Activated T-cell treated with anti-CD3 and anti-CD28 coated beads, Interleukin-2, amount 50 U/mL, for 4 hours (primary cell): ENCODE data around the gene SLC16A4. TPM values are rescaled to one million over a fixed set of nuclear protein-coding genes. Genes with fewer than 3 reads are reported as not detected.
A peak's percentile ranks its signal among the peaks of the same experiment; 100 is the strongest.

Experiments
- ATAC-seq, 2 donors: fragments of 200-7000 bp; cut with Tn5 transposase; one replicate each; pipeline ENCODE4 v1.10.0; 2021
- DNase-seq: peaks from one replicate; pipeline ENCODE4 v3.0.0-alpha.2; 2020
- H3K27me3 Mint-ChIP-seq: one replicate; pipeline ENCODE4 v1.8.0; 2021; ENCODE audit warnings: low read depth, mixed read lengths
- H3K36me3 Mint-ChIP-seq: one replicate; pipeline ENCODE4 v1.8.0; 2022; ENCODE audit warnings: mixed read lengths; ENCODE audit not compliant: insufficient read depth
- H3K4me1 Mint-ChIP-seq: one replicate; pipeline ENCODE4 v1.8.0; 2021; ENCODE audit warnings: low read depth, mixed read lengths
- H3K4me3 Mint-ChIP-seq: one replicate; pipeline ENCODE4 v1.8.0; 2021; ENCODE audit warnings: mild to moderate bottlenecking, moderate library complexity, mixed read lengths
- H3K9me3 Mint-ChIP-seq: one replicate; pipeline ENCODE4 v1.8.0; 2021; ENCODE audit warnings: mixed read lengths
- total RNA-seq, 3 donors: library from RNA; stranded (reverse); gene quantifications; one replicate each; pipeline ENCODE4 v1.2.1, GENCODE V29; 2021

SLC16A4 gene
- total RNA-seq, 3 donors from 2014 or later: 0.11 to 0.40 (median 0.28) TPM

DNA sequence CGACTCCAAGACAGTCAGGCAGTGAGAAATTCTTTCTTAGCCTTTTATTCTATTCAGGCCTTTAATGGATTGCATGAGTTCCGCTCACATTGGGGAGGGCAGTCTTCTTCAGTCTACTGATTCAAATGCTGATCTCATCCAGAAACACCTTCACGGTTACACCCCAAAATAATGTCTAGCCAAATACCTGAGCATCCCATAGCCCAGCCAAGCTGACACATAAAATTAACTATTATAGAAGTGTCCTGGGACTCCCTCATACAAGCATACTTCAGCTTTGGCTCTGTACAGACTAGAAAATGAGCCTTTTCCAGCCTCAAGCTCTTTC, 3.6 kb upstream of the SLC16A4 start:
- Mint-ChIP-seq H3K4me1 (no peaks in the 10 kb centered on the region), H3K27me3 (no peaks in the 10 kb centered on the region), H3K36me3 (peaks cover 20% of the 10 kb centered on the region), H3K9me3 (no peaks in the 10 kb centered on the region), H3K4me3 (no peak overlapping the region)
- DNase-seq (no peak), ATAC-seq (no peak)

GRCh38 chr1:110393691-110394492, 3.1 kb upstream of the SLC16A4 start:
- H3K36me3 Mint-ChIP-seq: peaks cover 20% of the 10 kb centered on the region
- DNase-seq: no peak
- ATAC-seq: no peak
- H3K4me1 Mint-ChIP-seq: no peaks in the 10 kb centered on the region
- no peaks in the 10 kb centered on the region for H3K9me3 Mint-ChIP-seq
- no peaks in the 10 kb centered on the region for H3K27me3 Mint-ChIP-seq
- H3K4me3 Mint-ChIP-seq: no peak overlapping the region

GRCh38 chr1:110393286-110393685, 2.5 kb upstream of the SLC16A4 start:
- Mint-ChIP-seq H3K27me3 (no peaks in the 10 kb centered on the region), H3K4me1 (no peaks in the 10 kb centered on the region), H3K4me3 (no peak overlapping the region), H3K9me3 (no peaks in the 10 kb centered on the region), H3K36me3 (peaks cover 19% of the 10 kb centered on the region)
- DNase-seq (no peak), ATAC-seq (no peak)

GRCh38 chr1:110390096-110390495, 730 bp downstream of the SLC16A4 start:
- peaks cover 7% of the 10 kb centered on the region for H3K4me1 Mint-ChIP-seq
- no peaks in the 10 kb centered on the region for H3K27me3 Mint-ChIP-seq
- no peak overlapping the region for H3K4me3 Mint-ChIP-seq
- DNase-seq (no peak), ATAC-seq (no peak)
- H3K9me3 Mint-ChIP-seq: no peaks in the 10 kb centered on the region
- peaks cover 9% of the 10 kb centered on the region for H3K36me3 Mint-ChIP-seq

DNA sequence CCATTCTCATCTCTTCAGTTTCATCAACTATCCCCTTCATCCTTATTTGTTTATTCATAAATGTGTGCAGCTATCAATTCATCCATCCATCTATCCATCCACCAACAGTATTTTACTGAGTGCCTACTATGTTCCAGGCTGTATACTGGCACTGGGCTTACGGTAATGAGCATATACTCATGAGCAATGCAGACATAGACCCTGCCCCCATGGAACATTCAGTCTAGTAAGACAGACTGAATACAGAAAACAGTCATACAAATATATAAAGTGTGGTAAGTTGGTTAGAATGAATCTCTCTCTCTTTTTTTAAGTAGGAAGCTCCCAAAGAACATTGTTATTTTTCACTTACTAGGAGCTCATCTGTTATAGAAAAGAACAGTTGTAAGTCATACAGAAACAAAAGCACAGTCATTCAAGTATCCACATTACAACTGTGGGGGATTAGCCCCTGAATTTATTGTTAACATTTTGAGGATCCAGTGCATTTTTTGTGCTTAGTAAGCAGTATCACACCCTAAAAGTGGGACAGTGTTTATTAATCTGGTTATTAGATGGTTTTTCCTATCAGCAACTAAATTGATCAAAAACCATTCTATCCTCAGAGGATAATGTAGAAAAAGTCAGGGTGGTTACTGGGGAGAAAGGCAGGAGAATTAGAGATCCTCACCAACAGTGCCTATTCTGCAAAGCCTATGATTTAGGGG, 3.6 kb downstream of the SLC16A4 start:
- ATAC-seq (peak; percentile 72 to 80), DNase-seq (no peak)
- Mint-ChIP-seq H3K27me3 (no peaks in the 10 kb centered on the region), H3K4me1 (peaks cover 26% of the 10 kb centered on the region), H3K36me3 (peaks cover 2% of the 10 kb centered on the region), H3K4me3 (no peak overlapping the region), H3K9me3 (no peaks in the 10 kb centered on the region)

DNA sequence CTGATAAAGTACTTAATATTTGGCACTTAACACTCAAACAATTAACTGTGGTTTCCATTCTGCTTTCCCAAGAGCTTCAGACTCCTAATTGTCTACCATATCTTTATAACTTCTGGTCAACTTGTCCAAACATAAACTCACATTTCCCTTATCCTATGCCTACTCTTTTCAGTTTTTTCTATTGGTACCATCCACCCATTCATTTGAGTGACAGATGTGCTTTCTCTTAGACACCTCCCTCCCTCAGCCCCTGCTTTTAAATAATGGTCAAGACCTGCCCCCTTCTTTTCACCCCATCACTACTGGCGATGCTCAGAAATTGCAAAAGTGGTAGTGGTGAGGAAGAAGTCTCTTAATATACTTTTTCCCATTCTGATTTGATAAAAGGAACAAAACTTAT, 5.5 kb downstream of the SLC16A4 start:
- peaks cover 2% of the 10 kb centered on the region for H3K36me3 Mint-ChIP-seq
- H3K27me3 Mint-ChIP-seq: no peaks in the 10 kb centered on the region
- DNase-seq: no peak
- peaks cover 26% of the 10 kb centered on the region for H3K4me1 Mint-ChIP-seq
- no peaks in the 10 kb centered on the region for H3K9me3 Mint-ChIP-seq
- ATAC-seq: no peak
- H3K4me3 Mint-ChIP-seq: no peak overlapping the region

- Mint-ChIP-seq H3K27me3 (no peaks in the 10 kb centered on the region), H3K4me1 (peaks cover 26% of the 10 kb centered on the region), H3K36me3 (peaks cover 6% of the 10 kb centered on the region), H3K4me3 (no peak overlapping the region), H3K9me3 (no peaks in the 10 kb centered on the region)
- no peak for DNase-seq
- ATAC-seq: no peak
Measured at GRCh38 chr1:110384581-110385321, 6.1 kb downstream of the SLC16A4 start.

GRCh38 chr1:110383251-110383990, 7.4 kb downstream of the SLC16A4 start:
- H3K9me3 Mint-ChIP-seq: no peaks in the 10 kb centered on the region
- ATAC-seq (no peak), DNase-seq (no peak)
- no peaks in the 10 kb centered on the region for H3K27me3 Mint-ChIP-seq
- peaks cover 26% of the 10 kb centered on the region for H3K4me1 Mint-ChIP-seq
- peaks cover 13% of the 10 kb centered on the region for H3K36me3 Mint-ChIP-seq
- H3K4me3 Mint-ChIP-seq: peak overlapping the region; percentile 22

DNA sequence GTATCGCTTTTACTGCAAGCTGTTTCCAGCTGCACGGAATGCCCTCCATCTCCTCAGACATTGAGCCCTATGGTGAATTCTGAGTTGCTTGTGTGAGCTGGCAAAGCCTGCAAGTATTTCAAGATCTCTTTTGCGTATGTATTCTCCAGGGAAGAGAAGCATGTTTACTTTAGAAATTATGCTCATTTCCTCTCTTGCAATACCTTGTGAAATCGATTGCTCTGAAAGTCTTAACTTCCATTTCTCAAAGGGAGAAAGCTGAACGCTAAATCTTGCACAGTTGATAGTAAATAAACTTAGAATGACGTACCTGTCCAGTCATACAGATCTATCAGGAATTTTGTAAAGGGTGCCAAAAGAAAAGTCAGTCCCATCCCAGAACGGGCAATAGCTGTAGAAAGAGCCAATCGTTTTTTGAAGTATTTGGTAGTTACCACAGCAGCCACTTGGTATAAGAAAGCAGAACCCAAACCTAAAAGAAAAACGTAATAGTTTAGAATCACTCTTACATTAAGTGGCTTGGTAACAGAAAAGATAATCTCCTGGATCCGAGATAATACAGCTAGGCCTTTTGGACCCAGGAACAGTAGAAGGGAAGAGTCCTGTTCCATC, 10.0 kb downstream of the SLC16A4 start:
- no peak overlapping the region for H3K4me3 Mint-ChIP-seq
- H3K27me3 Mint-ChIP-seq: no peaks in the 10 kb centered on the region
- H3K9me3 Mint-ChIP-seq: no peaks in the 10 kb centered on the region
- ATAC-seq: no peak
- peaks cover 23% of the 10 kb centered on the region for H3K4me1 Mint-ChIP-seq
- DNase-seq: no peak
- H3K36me3 Mint-ChIP-seq: peaks cover 21% of the 10 kb centered on the region

DNA sequence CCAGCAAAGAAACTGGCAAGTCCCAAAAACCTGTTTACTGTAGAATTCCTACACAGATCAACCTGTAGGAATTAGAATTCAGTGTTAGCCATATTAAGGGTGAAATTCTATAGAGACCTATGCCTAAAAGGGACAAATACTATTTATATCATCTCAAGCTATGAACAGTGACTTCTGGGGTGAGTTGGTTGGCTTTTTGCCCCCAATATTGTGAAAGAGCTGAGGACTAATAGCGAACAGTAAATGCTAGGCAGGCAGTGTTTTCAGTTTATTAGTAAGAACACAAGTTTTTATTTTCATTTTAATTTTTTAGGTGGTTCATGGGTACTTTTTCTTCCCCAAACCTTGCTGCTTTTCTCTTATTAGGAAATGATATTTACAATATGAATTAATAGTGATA, 15.3 kb downstream of the SLC16A4 start:
- Mint-ChIP-seq H3K9me3 (no peaks in the 10 kb centered on the region), H3K4me1 (peaks cover 8% of the 10 kb centered on the region), H3K36me3 (peaks cover 26% of the 10 kb centered on the region), H3K4me3 (no peak overlapping the region), H3K27me3 (no peaks in the 10 kb centered on the region)
- no peak for ATAC-seq
- no peak for DNase-seq

- DNase-seq: no peak
- no peak overlapping the region for H3K4me3 Mint-ChIP-seq
- peak; percentile 100 for ATAC-seq
- peaks cover 12% of the 10 kb centered on the region for H3K4me1 Mint-ChIP-seq
- no peaks in the 10 kb centered on the region for H3K9me3 Mint-ChIP-seq
- H3K36me3 Mint-ChIP-seq: peaks cover 8% of the 10 kb centered on the region
- H3K27me3 Mint-ChIP-seq: no peaks in the 10 kb centered on the region
Measured at GRCh38 chr1:110370827-110371226, 20.0 kb downstream of the SLC16A4 start.

- ATAC-seq: no peak
- Mint-ChIP-seq H3K36me3 (peaks cover 12% of the 10 kb centered on the region), H3K9me3 (no peaks in the 10 kb centered on the region), H3K4me3 (no peak overlapping the region), H3K4me1 (no peaks in the 10 kb centered on the region), H3K27me3 (no peaks in the 10 kb centered on the region)
- DNase-seq: no peak
Measured at GRCh38 chr1:110364221-110364620, 26.6 kb downstream of the SLC16A4 start.

DNA sequence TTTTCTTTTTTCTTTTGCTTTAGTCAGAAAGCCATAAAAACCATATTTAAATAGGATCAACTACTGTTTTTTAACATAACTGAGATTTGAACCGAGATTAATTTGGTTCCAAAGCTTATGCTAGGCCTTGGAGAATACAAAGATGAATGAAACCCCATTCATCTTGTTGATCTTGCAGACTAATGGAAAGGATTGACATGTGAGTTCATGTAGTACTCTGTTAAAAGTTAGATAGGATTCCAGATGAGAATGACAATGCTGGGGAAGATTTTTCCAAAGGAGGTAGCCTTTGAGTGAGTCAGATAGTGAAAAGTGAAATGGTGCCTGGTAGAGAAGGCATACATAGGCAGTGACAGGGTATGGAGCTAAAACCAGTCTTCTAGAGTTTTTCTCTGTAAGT, 29.0 kb downstream of the SLC16A4 start:
- H3K9me3 Mint-ChIP-seq: no peaks in the 10 kb centered on the region
- peaks cover 13% of the 10 kb centered on the region for H3K36me3 Mint-ChIP-seq
- H3K4me3 Mint-ChIP-seq: no peak overlapping the region
- H3K4me1 Mint-ChIP-seq: no peaks in the 10 kb centered on the region
- ATAC-seq (no peak), DNase-seq (no peak)
- H3K27me3 Mint-ChIP-seq: no peaks in the 10 kb centered on the region

GRCh38 chr1:110360431-110360830, 30.4 kb downstream of the SLC16A4 start:
- Mint-ChIP-seq H3K9me3 (no peaks in the 10 kb centered on the region), H3K4me3 (no peak overlapping the region), H3K27me3 (no peaks in the 10 kb centered on the region), H3K36me3 (peaks cover 19% of the 10 kb centered on the region), H3K4me1 (peaks cover 8% of the 10 kb centered on the region)
- ATAC-seq (no peak), DNase-seq (no peak)
